MM.1S (cell line): ENCODE data around the gene VN1R5.

Experiments
- EZH2 ChIP-seq: fragments of 300-600 bp; sonication (generic); optimal IDR thresholded peaks from 2 replicates; pipeline ENCODE3; 2017; ENCODE audit warnings: low read depth, mild to moderate bottlenecking, antibody characterized with exemption, low read length, mixed read lengths
- EZH2phosphoT487 ChIP-seq: fragments of 300-600 bp; sonication (generic); IDR thresholded peaks from 2 replicates; pipeline ENCODE4 v1.6.1; 2018; ENCODE audit warnings: antibody characterized with exemption, low read length
- TF ChIP-seq, protein P1 (sequence below): fragments of 300-600 bp; sonication (generic); IDR thresholded peaks from 2 replicates; pipeline ENCODE4 v1.5.1; 2016; ENCODE audit warnings: antibody characterized with exemption, low read length, mixed read lengths

DNA sequence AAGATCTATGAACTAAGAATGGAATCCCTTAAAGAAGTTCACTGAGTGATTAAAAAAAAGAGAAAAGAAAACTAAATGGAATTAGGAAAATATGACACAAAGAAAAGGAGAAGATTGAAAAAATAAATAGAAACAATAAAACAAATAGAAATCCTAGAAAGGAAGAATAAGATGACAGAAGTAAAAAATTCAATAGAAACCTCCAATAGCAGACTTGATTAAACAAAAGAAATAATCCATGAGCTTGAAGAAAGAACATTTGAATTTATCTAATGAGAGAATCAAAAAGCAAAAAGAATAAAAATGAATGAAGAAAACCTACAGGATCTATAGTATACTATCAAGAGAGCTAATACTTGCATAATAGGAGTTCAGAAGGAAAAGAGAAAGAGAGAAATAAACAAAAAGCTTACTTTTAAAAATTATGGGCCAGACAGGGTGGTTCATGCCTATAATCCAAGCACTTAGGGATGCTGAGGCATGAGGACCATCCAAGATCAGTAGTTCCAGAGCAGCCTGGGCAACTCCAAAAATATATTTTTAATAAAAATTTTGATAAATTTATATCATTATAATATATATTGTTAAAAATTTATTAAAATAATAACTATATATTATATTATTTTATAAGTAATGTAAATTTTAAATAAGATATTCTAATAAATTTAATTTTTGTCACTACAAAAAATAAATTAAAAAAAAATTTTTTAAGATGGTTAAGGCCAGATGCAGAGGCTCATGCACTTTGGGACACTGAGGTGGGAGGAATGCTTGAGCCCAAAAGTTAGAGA is 9.4 kb upstream of the VN1R5 start:
- no peak for TF ChIP-seq EZH2phosphoT487
- TF ChIP-seq, protein P1, sequence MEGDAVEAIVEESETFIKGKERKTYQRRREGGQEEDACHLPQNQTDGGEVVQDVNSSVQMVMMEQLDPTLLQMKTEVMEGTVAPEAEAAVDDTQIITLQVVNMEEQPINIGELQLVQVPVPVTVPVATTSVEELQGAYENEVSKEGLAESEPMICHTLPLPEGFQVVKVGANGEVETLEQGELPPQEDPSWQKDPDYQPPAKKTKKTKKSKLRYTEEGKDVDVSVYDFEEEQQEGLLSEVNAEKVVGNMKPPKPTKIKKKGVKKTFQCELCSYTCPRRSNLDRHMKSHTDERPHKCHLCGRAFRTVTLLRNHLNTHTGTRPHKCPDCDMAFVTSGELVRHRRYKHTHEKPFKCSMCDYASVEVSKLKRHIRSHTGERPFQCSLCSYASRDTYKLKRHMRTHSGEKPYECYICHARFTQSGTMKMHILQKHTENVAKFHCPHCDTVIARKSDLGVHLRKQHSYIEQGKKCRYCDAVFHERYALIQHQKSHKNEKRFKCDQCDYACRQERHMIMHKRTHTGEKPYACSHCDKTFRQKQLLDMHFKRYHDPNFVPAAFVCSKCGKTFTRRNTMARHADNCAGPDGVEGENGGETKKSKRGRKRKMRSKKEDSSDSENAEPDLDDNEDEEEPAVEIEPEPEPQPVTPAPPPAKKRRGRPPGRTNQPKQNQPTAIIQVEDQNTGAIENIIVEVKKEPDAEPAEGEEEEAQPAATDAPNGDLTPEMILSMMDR: no peak
- TF ChIP-seq EZH2: no peak
